ENCODE measurements around the gene KCNAB3. TPM values are rescaled to one million over a fixed set of nuclear protein-coding genes. Genes with fewer than 3 reads are reported as not detected.

The KCNAB3 gene
- total RNA-seq, 1 donor from 2014 or later = 19.9 TPM

GRCh38 chr17:7881276-7882054, 48.2 kb downstream of the KCNAB3 start:
- Mint-ChIP-seq H3K27me3 (ENCODE audit: low read depth) (no peaks in the 10 kb centered on the region), H3K4me3 (no peak overlapping the region), H3K27ac (ENCODE audit: unreplicated experiment) (no peak overlapping the region), H3K36me3 (ENCODE audit: low read depth) (peaks cover under 1% of the 10 kb centered on the region), H3K4me1 (no peaks in the 10 kb centered on the region), H3K9me3 (no peaks in the 10 kb centered on the region)
- TF ChIP-seq CTCF (conservative IDR thresholded peaks at IDR 0.05) = no peak
- no peak for DNase-seq (ENCODE audit: low read depth, low spot score)

GRCh38 chr17:7880076-7880868, 49.4 kb downstream of the KCNAB3 start:
- Mint-ChIP-seq H3K4me1 (no peaks in the 10 kb centered on the region), H3K9me3 (no peaks in the 10 kb centered on the region), H3K27me3 (ENCODE audit: low read depth) (no peaks in the 10 kb centered on the region), H3K27ac (ENCODE audit: unreplicated experiment) (no peak overlapping the region), H3K36me3 (ENCODE audit: low read depth) (peaks cover 9% of the 10 kb centered on the region), H3K4me3 (no peak overlapping the region)
- no peak for DNase-seq (ENCODE audit: low read depth, low spot score)
- no peak for TF ChIP-seq CTCF (conservative IDR thresholded peaks at IDR 0.05)

DNA sequence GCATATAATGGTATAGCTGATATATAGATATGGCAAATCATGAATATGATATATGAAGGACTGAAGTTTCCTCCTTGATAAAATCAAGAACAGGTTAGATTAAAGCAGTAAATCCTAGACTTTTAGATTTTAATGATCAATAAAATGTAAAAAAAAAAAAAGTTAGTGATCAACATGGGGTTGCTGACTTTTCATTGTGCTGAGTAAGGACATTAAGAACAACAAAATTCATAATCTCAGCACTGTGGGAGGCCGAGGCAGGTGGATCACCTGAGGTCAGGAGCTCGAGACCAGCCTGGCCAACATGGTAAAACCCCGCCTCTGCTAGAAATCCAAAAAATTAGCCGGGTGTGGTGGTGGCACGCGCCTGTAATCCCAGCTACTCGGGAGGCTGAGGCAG, 51.4 kb downstream of the KCNAB3 start:
- H3K27ac Mint-ChIP-seq (ENCODE audit: unreplicated experiment) = no peak overlapping the region
- H3K4me1 Mint-ChIP-seq = no peaks in the 10 kb centered on the region
- no peak for DNase-seq (ENCODE audit: low read depth, low spot score)
- no peaks in the 10 kb centered on the region for H3K9me3 Mint-ChIP-seq
- no peak for TF ChIP-seq CTCF (conservative IDR thresholded peaks at IDR 0.05)
- H3K27me3 Mint-ChIP-seq (ENCODE audit: low read depth) = no peaks in the 10 kb centered on the region
- H3K4me3 Mint-ChIP-seq = no peak overlapping the region
- H3K36me3 Mint-ChIP-seq (ENCODE audit: low read depth) = peaks cover 12% of the 10 kb centered on the region

GRCh38 chr17:7875804-7876370, 53.8 kb downstream of the KCNAB3 start:
- DNase-seq (ENCODE audit: low read depth, low spot score) = no peak
- TF ChIP-seq CTCF (conservative IDR thresholded peaks at IDR 0.05) = no peak

GRCh38 chr17:7873051-7873450, 56.6 kb downstream of the KCNAB3 start:
- H3K27me3 Mint-ChIP-seq (ENCODE audit: low read depth) = no peaks in the 10 kb centered on the region
- H3K36me3 Mint-ChIP-seq (ENCODE audit: low read depth) = peaks cover 12% of the 10 kb centered on the region
- TF ChIP-seq CTCF (conservative IDR thresholded peaks at IDR 0.05) = no peak
- no peak overlapping the region for H3K27ac Mint-ChIP-seq (ENCODE audit: unreplicated experiment)
- DNase-seq (ENCODE audit: low read depth, low spot score) = no peak
- H3K4me3 Mint-ChIP-seq = no peak overlapping the region
- H3K4me1 Mint-ChIP-seq = no peaks in the 10 kb centered on the region
- H3K9me3 Mint-ChIP-seq = no peaks in the 10 kb centered on the region

More at GRCh38 chr17:7875804-7876370, 53.8 kb downstream of the KCNAB3 start:
- Mint-ChIP-seq H3K9me3 (no peaks in the 10 kb centered on the region), H3K27ac (ENCODE audit: unreplicated experiment) (no peak overlapping the region), H3K4me3 (no peak overlapping the region), H3K36me3 (ENCODE audit: low read depth) (peaks cover 12% of the 10 kb centered on the region), H3K4me1 (no peaks in the 10 kb centered on the region), H3K27me3 (ENCODE audit: low read depth) (no peaks in the 10 kb centered on the region)

Other genes with a start within 250 kb of the KCNAB3 start
- 135 and 150 TPM in 2 replicates for gene TP53, start 242.4 kb downstream of the KCNAB3 start, total RNA-seq
- gene WRAP53, start 241.4 kb downstream of the KCNAB3 start, total RNA-seq = 35.7 and 41.1 TPM in 2 replicates
- gene EFNB3, start 224.7 kb downstream of the KCNAB3 start, total RNA-seq = 25.3 and 25.5 TPM in 2 replicates
- gene DNAH2, start 212.1 kb downstream of the KCNAB3 start, total RNA-seq = 0.16 and 0.27 TPM in 2 replicates
- gene KDM6B, start 95.6 kb downstream of the KCNAB3 start, total RNA-seq = 64.8 and 70.2 TPM in 2 replicates
- 6.7 and 8.4 TPM in 2 replicates for gene TMEM88, start 74.8 kb downstream of the KCNAB3 start, total RNA-seq
- 83.4 and 87.2 TPM in 2 replicates for gene NAA38, start 72.3 kb downstream of the KCNAB3 start, total RNA-seq
- gene CYB5D1, start 71.9 kb downstream of the KCNAB3 start, total RNA-seq = 12.7 and 13.3 TPM in 2 replicates
- gene CHD3, start 41.1 kb downstream of the KCNAB3 start, total RNA-seq = 53.3 and 59.7 TPM in 2 replicates
- gene RNF227, start 13.6 kb downstream of the KCNAB3 start, total RNA-seq = 3.6 and 4.0 TPM in 2 replicates
- gene TRAPPC1, start 2.1 kb upstream of the KCNAB3 start, total RNA-seq = 129 and 145 TPM in 2 replicates
- 55.5 and 58.3 TPM in 2 replicates for gene CNTROB, start 2.4 kb upstream of the KCNAB3 start, total RNA-seq
- not detected in 2 replicates for gene GUCY2D, start 72.8 kb upstream of the KCNAB3 start, total RNA-seq
- gene ALOX15B, start 109.2 kb upstream of the KCNAB3 start, total RNA-seq = not detected in 2 replicates
- not detected in 2 replicates for gene ALOX12B, start 157.9 kb upstream of the KCNAB3 start, total RNA-seq
- 0.09 TPM in 1 of 2 replicates, not detected in the other for gene ALOXE3, start 188.7 kb upstream of the KCNAB3 start, total RNA-seq
- 0.41 and 0.56 TPM in 2 replicates for gene HES7, start 194.2 kb upstream of the KCNAB3 start, total RNA-seq
- gene PER1, start 222.5 kb upstream of the KCNAB3 start, total RNA-seq = 38.3 and 51.6 TPM in 2 replicates
- gene VAMP2, start 233.1 kb upstream of the KCNAB3 start, total RNA-seq = 47.2 and 49.7 TPM in 2 replicates
- 41.4 and 45.7 TPM in 2 replicates for gene TMEM107, start 246.5 kb upstream of the KCNAB3 start, total RNA-seq